Esophagus squamous epithelium (tissue), 5 donors: ENCODE data around the gene FAM209A. TPM values are rescaled to one million over a fixed set of nuclear protein-coding genes. Genes with fewer than 3 reads are reported as not detected.

ENCODE experiments used
- DNase-seq: peaks from one replicate; lab custom pipeline; 2025; lab: John Stamatoyannopoulos, UW
- H3K27ac ChIP-seq, 4 donors: fragments of 200-600 bp; sonication (generic); one replicate each; pipeline ENCODE4 v1.5.1; 2016 to 2019; ENCODE audit warnings: mild to moderate bottlenecking in 1 of 4
- H3K27me3 ChIP-seq, 4 donors: fragments of 200-600 bp; sonication (generic); 1 replicate in 3 of 4; 2 replicates in 1 of 4; pipeline versions ENCODE4 v1.5.1 to v1.6.0; 2017 to 2021; ENCODE audit warnings: antibody characterized with exemption in 1 of 4
- H3K36me3 ChIP-seq, 3 donors: fragments of 200-600 bp; sonication (generic); one replicate each; pipeline ENCODE4 v1.5.1; 2016 to 2019
- H3K4me1 ChIP-seq, 3 donors: fragments of 200-600 bp; sonication (generic); one replicate each; pipeline ENCODE4 v1.5.1; 2017 to 2019
- H3K4me3 ChIP-seq, 4 donors: fragments of 200-600 bp; sonication (generic); 1 replicate in 3 of 4; 2 replicates in 1 of 4; pipeline ENCODE4 v1.5.1; 2016 to 2019; ENCODE audit warnings: mild to moderate bottlenecking in 2 of 4, moderate library complexity in 1 of 4
- H3K9me3 ChIP-seq, 3 donors: fragments of 200-600 bp; sonication (generic); one replicate each; pipeline ENCODE4 v1.5.1; 2016 to 2019
- POLR2A ChIP-seq, 4 donors: fragments of 450-650 bp; IDR thresholded peaks; one replicate each; pipeline ENCODE4 v1.6.1; 2017; ENCODE audit warnings: antibody characterized with exemption in 4 of 4, mild to moderate bottlenecking in 4 of 4, moderate library complexity in 3 of 4
- WGBS, 2 donors: methylation state at CpG; one replicate each; pipeline ENCODE4 v1.1.5; 2018; 5-methylcytosine and 5-hydroxymethylcytosine counted together
- intact Hi-C: fragments of 100-400 bp; cut with DNase I; formaldehyde crosslinking; loops from one replicate; pipeline ENCODE4 v1.15.0; 2022
- total RNA-seq, 4 donors: library from RNA; depleted of rRNA; stranded (reverse); fragments of >200 nt; gene quantifications; one replicate each; pipeline ENCODE4 v1.1.0, GENCODE V29; 2016
- TF ChIP-seq, protein P1 (sequence below), 6 experiments: fragments of 450-650 bp in 4 of 6; fragments of 200-600 bp in 2 of 6; sonication (generic) in 2 of 6; IDR thresholded peaks; one replicate each; pipeline ENCODE4 v1.5.1; 2016 to 2019; ENCODE audit warnings: antibody characterized with exemption in 6 of 6, mild to moderate bottlenecking in 4 of 6, moderate library complexity in 4 of 6
- donor health status: DM: yes; HTN: yes; CAD: no.

The FAM209A gene
- total RNA-seq, 4 donors from 2014 or later = not detected

DNA sequence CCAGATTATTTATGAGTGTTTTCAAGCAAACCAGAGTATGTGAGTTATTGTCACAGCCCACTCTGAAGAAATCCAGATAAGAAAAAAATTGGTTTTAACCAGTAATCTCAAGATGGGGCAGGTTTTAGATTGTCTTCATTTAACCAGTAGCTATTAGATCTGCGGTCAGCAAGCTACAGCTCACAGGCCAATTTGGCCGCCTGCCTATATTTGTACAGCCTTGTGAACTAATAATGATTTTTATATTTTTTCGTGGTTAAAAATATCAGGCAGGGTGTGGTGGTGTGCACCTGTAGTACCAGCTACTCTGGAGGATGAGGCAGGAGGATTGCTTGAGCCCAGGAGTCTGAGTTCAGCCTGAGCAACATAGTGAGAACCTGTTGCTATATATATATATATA lies 13.5 kb downstream of the FAM209A start:
- H3K4me1 ChIP-seq = no peaks in the 10 kb centered on the region
- H3K36me3 ChIP-seq = no peaks in the 10 kb centered on the region
- H3K4me3 ChIP-seq = no peak overlapping the region
- 64 to 65% methylated on average over 3 of the region's 3 CpGs for WGBS, 2 donors
- no peaks in the 10 kb centered on the region for H3K27me3 ChIP-seq
- H3K27ac ChIP-seq = no peak overlapping the region
- no peak for DNase-seq
- intact Hi-C loops = no loop called here
- TF ChIP-seq POLR2A (IDR thresholded peaks at IDR 0.05) = no peak
- TF ChIP-seq, protein P1, sequence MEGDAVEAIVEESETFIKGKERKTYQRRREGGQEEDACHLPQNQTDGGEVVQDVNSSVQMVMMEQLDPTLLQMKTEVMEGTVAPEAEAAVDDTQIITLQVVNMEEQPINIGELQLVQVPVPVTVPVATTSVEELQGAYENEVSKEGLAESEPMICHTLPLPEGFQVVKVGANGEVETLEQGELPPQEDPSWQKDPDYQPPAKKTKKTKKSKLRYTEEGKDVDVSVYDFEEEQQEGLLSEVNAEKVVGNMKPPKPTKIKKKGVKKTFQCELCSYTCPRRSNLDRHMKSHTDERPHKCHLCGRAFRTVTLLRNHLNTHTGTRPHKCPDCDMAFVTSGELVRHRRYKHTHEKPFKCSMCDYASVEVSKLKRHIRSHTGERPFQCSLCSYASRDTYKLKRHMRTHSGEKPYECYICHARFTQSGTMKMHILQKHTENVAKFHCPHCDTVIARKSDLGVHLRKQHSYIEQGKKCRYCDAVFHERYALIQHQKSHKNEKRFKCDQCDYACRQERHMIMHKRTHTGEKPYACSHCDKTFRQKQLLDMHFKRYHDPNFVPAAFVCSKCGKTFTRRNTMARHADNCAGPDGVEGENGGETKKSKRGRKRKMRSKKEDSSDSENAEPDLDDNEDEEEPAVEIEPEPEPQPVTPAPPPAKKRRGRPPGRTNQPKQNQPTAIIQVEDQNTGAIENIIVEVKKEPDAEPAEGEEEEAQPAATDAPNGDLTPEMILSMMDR (IDR thresholded peaks at IDR 0.05) = no peak
- H3K9me3 ChIP-seq = no peaks in the 10 kb centered on the region

DNA sequence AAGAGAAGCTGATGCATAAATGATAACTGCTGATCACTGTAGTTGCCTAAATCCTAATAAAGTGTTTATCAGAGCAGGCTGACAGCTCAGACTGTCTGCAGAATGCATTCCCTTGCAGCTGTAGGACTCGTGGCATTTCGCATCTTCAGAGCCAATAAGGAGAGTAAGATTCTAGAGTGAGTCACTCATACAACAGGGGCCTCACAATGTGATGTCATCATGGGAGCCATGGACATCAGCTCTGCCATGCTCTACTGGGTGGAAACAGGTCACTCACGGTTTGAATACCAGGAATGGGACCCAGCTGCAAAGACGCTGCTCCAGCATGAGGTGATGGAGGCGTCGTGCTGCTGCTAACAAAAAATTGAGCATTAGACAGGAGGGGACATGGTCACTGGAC lies 15.9 kb downstream of the FAM209A start:
- Histone ChIP-seq H3K36me3 (no peaks in the 10 kb centered on the region), H3K27me3 (no peaks in the 10 kb centered on the region), H3K4me1 (no peaks in the 10 kb centered on the region), H3K27ac (no peak overlapping the region), H3K9me3 (no peaks in the 10 kb centered on the region), H3K4me3 (no peak overlapping the region)
- no peak for DNase-seq
- 68 to 83% methylated on average over 4 to 6 of the region's 6 CpGs for WGBS, 2 donors
- TF ChIP-seq, protein P1 (IDR thresholded peaks at IDR 0.05) = no peak
- no peak for TF ChIP-seq POLR2A (IDR thresholded peaks at IDR 0.05)
- intact Hi-C loops = no loop called here

DNA sequence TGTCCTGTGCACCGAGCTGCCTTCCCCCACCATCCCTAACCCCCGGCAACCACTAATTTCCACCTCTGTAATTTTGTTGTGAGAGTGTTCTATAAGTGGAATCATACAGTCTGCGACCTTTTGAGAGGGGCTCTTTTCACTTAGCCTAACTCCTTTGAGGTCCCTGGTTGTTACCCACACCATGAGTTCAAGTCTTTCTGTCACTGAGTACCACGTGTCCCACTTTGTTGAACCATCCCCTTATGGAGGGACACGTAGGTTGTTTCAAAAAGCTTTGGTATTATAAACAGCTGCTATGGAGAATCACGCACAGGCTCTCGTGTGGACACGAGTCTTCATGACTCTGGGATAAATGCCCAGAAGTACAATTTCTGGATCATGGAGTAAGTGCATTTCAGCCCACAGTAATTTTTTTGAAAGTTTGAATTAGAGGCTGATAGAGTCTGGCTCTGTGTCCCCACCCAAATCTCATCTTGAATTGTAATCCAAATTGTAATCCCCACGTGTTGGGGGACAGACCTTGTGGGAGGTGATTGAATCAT lies 18.0 kb downstream of the FAM209A start:
- Histone ChIP-seq H3K27me3 (no peaks in the 10 kb centered on the region), H3K4me1 (no peaks in the 10 kb centered on the region), H3K9me3 (no peaks in the 10 kb centered on the region), H3K4me3 (no peak overlapping the region), H3K36me3 (no peaks in the 10 kb centered on the region), H3K27ac (no peak overlapping the region)
- WGBS, 2 donors = 43 to 55% methylated on average over 8 to 9 of the region's 9 CpGs
- intact Hi-C loops = no loop called here
- no peak for DNase-seq
- TF ChIP-seq, protein P1 (IDR thresholded peaks at IDR 0.05) = no peak
- no peak for TF ChIP-seq POLR2A (IDR thresholded peaks at IDR 0.05)

DNA sequence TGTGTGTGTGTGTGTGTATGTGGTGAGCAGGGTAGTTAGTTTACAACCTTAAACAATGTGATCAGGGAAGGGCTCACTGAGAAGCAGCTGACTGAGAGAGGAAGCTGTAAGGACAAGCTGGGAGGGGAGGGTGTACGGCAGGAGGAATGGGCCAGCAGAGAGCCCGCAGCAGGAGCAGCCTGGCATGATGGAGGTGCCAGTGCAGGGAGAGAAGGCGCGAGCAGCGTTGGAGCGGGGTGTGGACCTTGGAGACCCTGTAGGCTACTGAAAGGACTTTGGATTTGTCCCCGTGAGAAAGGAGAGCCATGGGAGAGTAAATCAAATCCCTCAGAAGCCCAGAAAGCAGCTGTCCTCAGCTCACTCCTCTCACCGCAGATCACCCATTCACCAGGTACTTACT lies 27.0 kb downstream of the FAM209A start:
- WGBS, 2 donors = 81 to 90% methylated on average over 5 to 8 of the region's 8 CpGs
- peaks cover 0 to 23% (median 7%) of the 10 kb centered on the region in 3 donors for H3K4me1 ChIP-seq
- H3K9me3 ChIP-seq = no peaks in the 10 kb centered on the region
- H3K27me3 ChIP-seq = no peaks in the 10 kb centered on the region
- H3K27ac ChIP-seq = no peak overlapping the region
- DNase-seq = no peak
- TF ChIP-seq, protein P1 (IDR thresholded peaks at IDR 0.05) = no peak
- no peak for TF ChIP-seq POLR2A (IDR thresholded peaks at IDR 0.05)
- H3K4me3 ChIP-seq = no peak overlapping the region
- intact Hi-C loops = loop anchor here (10.0 kb wide), 2 partner anchors 423 to 503 kb away; no protein-coding TSS in a partner anchor
- no peaks in the 10 kb centered on the region for H3K36me3 ChIP-seq

DNA sequence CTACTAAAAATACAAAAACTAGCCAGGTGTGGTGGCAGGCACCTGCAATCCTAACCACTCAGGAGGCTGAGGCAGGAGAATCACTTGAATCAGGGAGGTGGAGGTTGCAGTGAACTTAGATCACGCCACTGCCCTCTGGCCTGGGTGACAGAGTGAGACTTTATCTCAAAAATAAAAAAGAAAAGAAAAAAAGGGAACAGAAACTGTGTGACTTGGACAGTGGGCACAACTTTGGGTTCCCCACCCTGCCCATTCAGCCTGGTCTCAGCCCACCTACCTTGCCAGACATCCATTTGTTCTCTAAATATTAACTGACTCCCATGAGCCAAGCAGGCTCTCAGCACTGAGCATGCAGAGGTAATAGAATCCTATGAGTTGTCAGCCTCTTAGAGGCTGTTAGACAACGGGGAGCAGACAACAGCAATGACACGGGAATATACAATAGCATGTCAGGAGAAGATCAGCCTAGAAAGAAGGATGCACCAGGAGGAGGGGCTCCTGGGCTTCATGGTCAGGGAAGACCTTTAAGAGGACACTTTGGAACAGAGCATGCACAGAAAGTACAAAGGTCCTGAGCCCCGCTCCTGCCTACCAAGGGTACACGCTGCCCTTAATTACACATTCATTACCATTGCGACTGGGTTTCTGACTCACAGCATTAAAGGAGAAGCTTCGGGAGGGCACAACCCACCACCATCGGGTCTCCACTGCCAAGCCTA lies 28.5 kb downstream of the FAM209A start:
- Histone ChIP-seq H3K27me3 (no peaks in the 10 kb centered on the region), H3K4me3 (no peak overlapping the region), H3K27ac (peak overlapping the region in 1 of 4 donors; percentile 3), H3K36me3 (no peaks in the 10 kb centered on the region), H3K4me1 (peaks cover 0 to 33% (median 7%) of the 10 kb centered on the region in 3 donors), H3K9me3 (no peaks in the 10 kb centered on the region)
- no peak for DNase-seq
- TF ChIP-seq POLR2A (IDR thresholded peaks at IDR 0.05) = no peak
- TF ChIP-seq, protein P1 (IDR thresholded peaks at IDR 0.05) = no peak
- intact Hi-C loops = loop anchor here (10.0 kb wide), 2 partner anchors 422 to 502 kb away; no protein-coding TSS in a partner anchor
- WGBS, 2 donors = 69 to 73% methylated on average over 7 to 8 of the region's 8 CpGs
